NOMO-1 treated with dmso at 0.1 percent for 144 hours (cell line): ENCODE measurements around the gene NRL.

Experiments
- DNase-seq: peaks from one replicate; lab custom pipeline; 2025; ENCODE audit not compliant: unreplicated experiment; lab: John Stamatoyannopoulos, UW

NRL gene

GRCh38 chr14:24145219-24145618, 30.5 kb upstream of the NRL start:
- no peak for DNase-seq

GRCh38 chr14:24144451-24144850, 29.7 kb upstream of the NRL start:
- no peak for DNase-seq

GRCh38 chr14:24143511-24143910, 28.8 kb upstream of the NRL start:
- DNase-seq, result no peak

- peak; percentile 98 for DNase-seq
Observed at GRCh38 chr14:24141097-24141880, 26.5 kb upstream of the NRL start, which contains the start of gene EMC9. TSS of gene EMC9 (minus strand) at chr14:24141591. CDS start at chr14:24141304, 287 bp downstream.

GRCh38 chr14:24139272-24139934, 24.7 kb upstream of the NRL start:
- no peak for DNase-seq

GRCh38 chr14:24138396-24139271, 23.9 kb upstream of the NRL start:
- DNase-seq, result no peak

GRCh38 chr14:24137529-24138395, 23.0 kb upstream of the NRL start:
- no peak for DNase-seq

GRCh38 chr14:24136684-24137528, 22.2 kb upstream of the NRL start:
- no peak for DNase-seq

- peak; percentile 85 for DNase-seq
Observed at GRCh38 chr14:24135834-24136683, 21.3 kb upstream of the NRL start, which contains the start of gene PSME1. TSS of gene PSME1 (plus strand) at chr14:24136194. CDS start at chr14:24136263, 69 bp downstream.

- no peak for DNase-seq
Observed at GRCh38 chr14:24135584-24135833, 20.8 kb upstream of the NRL start.

GRCh38 chr14:24133735-24134134, 19.0 kb upstream of the NRL start:
- no peak for DNase-seq

- DNase-seq, result no peak
Observed at GRCh38 chr14:24132976-24133375, 18.2 kb upstream of the NRL start.

- DNase-seq, result no peak
Observed at GRCh38 chr14:24132061-24132685, 17.4 kb upstream of the NRL start.

GRCh38 chr14:24131549-24131966, 16.8 kb upstream of the NRL start:
- DNase-seq, result no peak

- DNase-seq, result no peak
Observed at GRCh38 chr14:24130717-24131548, 16.2 kb upstream of the NRL start.

GRCh38 chr14:24130380-24130716, 15.6 kb upstream of the NRL start, which contains the start of gene FITM1:
TSS of gene FITM1 (plus strand) at chr14:24130659. CDS start at chr14:24131564, 905 bp downstream.
- peak; percentile 19 for DNase-seq

GRCh38 chr14:24129410-24129998, 14.8 kb upstream of the NRL start:
- no peak for DNase-seq
